Raji (cell line): ENCODE data around the gene CFAP300.

Source experiments
- POLR2A ChIP-seq: IDR thresholded peaks from 2 replicates; pipeline ENCODE4 v1.6.1; 2011; ENCODE audit warnings: low read depth, low read length, control low read depth; ENCODE audit not compliant: insufficient read depth

CFAP300 gene

DNA sequence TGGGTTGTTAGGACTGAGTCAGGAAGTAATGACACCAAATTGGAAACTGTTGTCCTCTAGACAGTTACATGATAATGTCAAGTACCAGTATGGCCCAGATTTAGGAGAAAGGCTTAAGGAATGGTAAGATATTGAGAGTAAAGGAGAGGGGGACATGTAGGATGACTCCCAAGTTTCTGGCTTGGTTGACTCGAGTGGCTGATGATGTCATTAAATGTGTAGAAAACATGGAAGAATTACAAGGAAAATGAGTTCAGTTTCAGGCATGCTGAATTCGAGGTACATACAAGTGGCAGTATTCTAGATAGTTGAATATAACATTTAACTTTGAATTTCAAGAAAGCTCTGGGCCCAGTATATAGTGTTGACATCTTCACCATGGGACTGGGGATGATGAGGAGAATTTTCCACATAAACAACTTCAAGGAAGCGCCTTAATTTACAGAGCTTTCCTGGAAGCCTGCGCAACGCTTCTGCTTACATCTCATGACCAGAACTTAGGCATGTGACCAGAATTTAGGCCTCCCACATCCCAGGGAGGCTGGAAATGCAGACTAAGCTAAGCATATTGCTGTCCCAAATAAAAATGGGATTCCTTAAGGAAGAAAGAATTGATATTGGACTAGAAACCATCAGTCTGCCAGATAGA is 3.8 kb downstream of the CFAP300 start:
- no peak for TF ChIP-seq POLR2A

DNA sequence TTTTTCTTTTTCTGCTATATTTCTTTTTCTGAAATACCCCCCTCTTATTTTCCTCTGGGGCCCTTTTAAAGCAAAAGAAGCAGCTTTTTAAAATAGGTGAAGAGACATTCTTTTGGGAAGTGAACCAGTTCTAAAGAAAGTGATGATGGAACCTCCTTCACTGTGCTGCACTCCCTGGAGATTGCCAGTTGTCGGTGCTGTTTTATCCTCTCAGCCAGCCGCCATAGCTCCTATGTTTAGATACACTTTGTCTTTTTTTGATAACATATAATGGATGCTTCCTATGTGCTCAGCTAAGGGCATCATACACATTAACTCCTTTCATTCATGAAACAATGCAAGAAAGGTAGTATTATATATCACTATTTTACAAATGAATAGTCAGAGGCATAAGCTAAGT is 14.0 kb downstream of the CFAP300 start:
- TF ChIP-seq POLR2A: no peak

DNA sequence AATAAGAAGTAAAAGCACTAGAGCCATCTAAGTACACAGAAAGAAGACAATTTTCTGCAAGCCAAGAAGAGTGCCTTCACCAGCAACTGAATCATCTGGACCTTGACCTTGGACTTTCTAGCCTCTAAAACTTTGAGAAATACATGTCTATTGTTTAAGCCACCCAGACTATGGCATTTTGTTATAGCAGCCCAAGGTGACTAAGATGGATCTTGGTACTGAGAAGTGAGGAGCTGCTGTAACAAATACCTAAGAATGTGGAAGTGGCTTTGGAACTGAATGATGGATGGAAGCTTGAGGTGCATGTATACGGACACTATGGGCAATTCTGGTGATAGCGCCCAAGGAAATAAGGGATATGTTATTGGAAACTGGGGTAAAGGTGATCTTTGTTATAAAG is 14.9 kb downstream of the CFAP300 start:
- TF ChIP-seq POLR2A: no peak

DNA sequence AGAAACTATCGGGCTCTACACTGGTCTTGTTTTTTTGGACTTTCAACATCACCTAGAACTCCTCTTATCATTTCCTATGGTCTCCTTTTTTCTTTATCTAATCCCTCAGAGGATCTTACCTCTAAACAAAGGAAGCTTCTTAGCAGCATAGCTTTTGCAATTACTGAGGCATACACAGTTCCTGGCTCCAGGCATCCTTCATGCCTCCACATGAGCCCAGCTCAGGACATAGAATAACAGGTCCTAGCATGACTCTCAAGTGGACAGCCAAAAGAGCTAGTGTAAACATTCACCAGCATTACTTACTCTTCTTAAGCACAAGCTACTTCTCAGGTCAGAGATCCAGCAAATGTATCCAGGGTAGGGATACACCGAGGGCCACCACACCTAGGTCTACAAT is 17.1 kb downstream of the CFAP300 start:
- no peak for TF ChIP-seq POLR2A

DNA sequence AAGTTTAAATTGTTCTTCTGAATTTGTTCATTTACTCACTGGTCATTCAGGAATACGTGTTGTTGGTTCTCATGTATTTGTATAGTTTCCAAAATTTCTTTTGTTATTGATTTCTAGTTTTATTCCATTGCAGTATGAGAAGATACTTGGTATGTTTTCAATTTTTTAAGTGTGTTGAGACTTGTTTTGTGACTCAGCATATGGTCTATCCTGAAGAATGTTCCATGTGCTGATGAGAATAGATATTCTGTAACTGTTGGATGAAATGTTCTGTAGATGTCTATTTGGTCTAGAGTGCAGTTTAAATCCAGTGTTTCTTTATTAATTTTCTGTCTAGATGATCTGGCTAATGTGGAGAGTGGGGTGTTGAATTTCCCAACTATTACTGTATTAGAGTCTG is 23.5 kb downstream of the CFAP300 start:
- no peak for TF ChIP-seq POLR2A

DNA sequence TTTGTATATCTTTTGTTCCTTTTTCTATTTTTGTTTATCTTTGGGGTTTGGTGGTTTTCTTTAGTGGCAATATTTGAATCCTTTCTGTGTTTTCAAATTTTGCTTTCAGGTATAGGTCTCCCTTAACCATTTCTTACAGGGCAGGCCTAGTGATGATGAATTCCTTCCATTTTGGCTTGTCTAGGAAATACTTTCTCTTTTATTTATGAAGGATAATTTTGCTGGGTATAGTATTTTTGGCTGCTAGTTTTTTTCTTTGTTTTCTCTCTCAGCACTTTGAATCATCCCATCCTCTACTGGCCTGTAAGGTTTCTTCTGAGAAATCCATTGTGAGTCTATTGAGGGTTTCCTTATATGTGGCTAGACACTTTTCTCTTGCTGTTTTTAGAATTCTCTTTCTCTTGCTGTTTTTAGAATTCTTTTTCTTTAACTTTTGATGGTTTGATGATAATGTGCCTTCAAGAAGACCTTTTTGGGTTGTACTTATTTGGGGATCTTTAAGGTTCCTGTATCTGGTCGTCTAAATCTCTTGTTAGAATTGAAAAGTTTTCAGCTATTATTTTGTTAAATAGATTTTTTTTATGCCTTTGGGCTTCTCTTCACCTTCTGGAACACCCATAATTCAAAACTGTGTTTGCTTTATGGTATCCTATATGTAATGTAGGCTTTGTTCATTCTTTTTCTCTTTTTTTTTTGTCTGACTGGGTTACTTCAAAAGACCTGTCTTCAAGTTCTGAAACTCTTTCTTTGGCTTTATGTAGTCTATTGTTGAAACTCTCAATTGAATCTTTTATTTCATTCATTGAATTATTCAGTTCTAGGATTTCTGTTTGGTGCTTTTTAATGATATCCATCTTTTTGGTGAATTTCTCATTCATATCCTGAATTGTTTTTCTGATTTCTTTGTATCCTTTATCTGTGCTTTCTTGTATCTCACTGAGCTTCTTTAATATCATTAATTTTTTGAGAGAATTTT is 24.5 kb downstream of the CFAP300 start:
- TF ChIP-seq POLR2A: no peak

DNA sequence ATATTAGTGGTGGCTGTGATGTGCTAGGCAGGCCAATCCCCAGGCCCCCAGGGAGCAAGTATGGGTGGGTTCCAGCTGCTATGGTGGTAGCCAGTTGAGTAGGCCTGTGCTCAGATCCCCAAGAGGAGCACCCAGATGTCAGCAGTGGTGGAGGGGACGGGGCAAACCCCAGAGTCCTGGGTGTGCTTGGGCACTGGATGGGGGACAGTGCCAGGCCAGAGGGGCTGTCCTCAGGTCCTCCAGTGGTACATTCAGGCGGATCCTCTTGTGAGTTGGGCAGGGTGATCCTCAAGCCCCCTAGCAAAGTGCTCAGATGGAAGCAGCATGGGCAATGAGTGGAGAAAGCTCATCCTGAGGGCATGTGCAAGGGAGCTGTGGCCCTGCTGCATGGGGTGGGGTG is 26.0 kb downstream of the CFAP300 start:
- TF ChIP-seq POLR2A: no peak

DNA sequence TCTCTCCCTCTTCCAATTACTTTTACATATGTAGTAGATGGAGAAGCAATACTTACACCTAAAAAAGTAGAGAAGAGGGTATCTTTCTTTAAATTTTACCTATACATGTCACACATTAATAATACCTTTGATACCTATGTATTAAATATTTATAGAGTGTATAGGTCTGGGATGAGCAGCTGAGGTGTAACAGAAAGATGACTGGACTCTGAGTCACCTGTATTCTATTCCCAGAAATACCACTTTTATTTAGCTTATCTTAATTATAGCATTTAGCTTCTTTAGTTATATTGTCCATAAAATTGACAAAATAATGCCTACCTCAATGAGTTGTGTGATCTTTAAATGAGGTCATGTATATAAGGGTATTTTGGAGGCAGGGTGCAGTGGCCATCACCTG is 32.4 kb downstream of the CFAP300 start:
- TF ChIP-seq POLR2A: no peak

DNA sequence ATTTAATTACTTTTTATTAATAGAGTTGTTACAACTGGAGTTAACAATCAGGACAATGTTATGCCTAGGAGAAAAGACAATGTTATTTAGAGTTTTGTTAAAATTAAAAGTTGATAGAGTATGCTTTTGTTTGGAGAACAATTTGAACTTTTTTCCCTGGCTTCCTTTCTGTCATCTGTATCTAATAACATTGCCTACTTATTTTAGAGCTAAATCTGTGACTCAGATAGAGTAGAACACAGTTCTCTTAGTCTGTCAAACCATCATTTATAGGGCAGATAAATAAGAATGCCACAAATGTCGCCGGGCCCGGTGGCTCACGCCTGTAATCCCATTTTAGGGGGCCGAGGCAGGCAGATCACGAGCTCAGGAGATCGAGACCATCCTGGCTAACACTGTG is 34.1 kb downstream of the CFAP300 start:
- no peak for TF ChIP-seq POLR2A

DNA sequence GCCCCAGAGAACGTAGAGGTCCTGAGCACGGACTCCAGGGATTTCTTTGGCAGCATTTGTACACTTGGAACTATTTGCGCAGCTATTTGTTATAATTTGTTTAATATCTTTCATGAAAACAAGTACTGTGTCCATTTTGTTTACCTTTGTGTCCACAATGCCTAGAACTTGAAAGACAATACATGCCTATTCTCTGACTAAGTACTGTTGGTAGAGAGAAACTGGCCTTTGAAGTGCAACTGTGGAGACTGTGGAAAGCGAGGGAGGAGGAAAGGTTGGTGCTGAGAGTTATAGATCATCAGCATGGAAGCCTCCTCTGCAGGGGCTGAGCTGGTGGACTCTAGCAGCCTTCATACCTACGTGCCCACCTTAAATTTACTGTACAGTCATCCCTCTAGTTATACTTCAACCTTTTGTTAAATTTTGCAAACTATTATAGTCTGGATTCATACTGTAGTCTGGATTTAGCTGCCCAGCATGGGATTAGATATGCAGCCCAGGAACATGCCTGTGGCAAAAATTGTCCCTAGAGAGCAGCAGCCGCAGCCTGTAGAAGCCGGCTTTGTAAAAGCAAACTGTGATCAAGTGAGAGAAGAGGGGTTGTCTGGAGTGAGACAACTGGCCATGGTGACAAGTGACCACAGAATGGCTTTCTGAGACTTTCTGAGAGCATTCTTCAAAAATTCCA is 38.8 kb downstream of the CFAP300 start:
- no peak for TF ChIP-seq POLR2A

DNA sequence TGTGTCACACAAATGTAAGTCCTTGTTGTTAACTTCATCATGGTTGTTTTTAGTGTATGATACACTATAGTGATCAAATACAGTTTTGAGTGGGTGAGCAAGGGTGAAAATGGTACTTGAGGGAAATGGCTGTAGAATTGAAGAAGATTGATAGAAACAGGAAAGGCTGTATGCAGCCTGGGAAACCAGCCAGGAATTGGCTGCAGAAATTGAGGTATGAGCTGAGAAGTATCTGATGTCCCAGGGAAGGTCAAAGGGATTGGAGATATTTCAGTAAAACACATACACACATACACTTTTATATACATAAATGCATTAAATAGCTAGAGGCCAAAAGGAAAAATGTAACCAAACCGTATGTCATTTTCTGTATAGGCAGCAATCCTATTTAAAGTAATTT is 49.9 kb downstream of the CFAP300 start:
- no peak for TF ChIP-seq POLR2A

DNA sequence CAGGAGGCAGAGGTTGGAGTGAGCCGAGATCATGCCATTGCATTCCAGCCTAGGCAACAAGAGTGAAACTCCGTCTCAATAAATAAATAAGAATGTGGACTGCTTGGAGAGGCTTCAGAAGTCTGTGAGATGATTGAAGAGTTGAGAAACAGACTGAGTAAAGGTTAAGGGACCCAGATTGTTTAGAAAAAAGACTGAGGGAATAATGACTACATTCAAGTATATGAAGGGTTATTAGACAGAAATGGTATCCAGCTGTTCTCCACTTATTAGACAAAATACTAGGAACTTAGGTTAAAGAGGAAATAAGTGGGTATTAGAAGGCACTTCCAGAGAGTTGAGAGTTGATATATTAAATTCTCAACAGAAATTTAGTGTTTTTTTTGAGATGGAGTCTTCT is 52.5 kb downstream of the CFAP300 start:
- TF ChIP-seq POLR2A: no peak

DNA sequence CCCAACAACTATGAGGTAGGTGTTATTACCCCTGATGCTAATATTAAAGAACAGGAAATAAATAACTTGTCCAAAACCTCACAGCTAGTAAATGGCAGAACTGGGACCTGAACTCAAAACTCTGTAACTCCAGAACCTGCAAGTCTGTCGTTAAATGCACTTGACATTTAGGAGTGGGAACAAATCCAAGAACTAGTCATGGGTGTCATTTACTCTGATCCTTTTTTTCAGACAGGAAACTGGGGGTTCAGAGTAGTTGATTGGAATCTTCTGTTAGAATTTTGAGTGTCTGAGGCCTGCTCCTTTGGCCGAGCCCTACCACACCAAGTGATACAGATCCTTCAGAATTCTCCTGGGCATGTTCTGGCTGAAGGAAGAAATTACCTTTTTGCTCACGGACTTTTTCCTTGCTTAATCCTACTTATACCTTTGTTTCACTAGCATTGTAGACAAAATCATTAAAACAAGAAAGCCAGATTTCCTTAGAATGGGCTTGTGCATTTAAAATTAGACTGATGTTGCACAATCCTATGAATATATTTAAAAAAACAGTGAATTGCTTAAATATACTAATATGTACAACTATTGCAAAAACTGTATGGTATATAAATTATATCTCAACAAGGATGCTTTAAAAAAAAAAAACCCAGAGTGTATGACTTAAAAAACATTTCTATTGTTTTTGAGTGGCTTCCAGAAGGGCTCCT is 61.6 kb downstream of the CFAP300 start:
- no peak for TF ChIP-seq POLR2A

DNA sequence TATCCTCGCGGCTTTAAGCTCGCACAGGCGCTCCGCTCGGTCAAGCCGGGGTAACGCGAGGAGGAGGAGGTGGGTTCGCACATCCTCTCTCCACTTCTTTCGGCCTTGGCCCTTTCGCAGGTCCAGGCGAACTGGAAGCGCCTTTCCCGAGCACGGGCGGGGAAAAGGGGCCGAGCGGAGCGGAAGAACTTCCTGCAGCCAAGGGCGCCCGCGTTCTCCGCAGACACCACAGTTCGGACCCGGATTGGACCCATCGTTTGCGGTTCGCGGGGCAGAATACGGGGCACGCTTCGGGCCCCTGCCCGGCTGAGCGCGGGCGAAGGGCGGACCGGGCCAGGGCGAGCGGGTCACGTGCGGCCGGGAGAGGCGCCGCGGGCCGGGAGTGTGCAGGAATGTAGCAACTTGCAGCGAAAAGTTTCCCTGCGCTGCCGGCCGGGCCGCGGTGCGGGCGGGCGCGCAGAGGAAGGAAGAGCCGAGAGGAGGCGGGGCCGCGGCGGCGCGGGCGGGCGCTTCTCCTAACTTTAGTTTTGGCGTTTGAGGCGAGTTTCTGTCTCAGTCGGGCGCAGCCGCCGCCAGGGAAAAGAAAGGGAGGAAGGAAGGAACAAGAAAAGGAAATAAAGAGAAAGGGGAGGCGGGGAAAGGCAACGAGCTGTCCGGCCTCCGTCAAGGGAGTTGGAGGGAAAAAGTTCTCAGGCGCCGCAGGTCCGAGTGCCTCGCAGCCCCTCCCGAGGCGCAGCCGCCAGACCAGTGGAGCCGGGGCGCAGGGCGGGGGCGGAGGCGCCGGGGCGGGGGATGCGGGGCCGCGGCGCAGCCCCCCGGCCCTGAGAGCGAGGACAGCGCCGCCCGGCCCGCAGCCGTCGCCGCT is 62.9 kb downstream of the CFAP300 start, which contains the start of gene YAP1:
Gene YAP1, plus strand, starts transcription at position 552 of the 865 bp plus-strand sequence. CDS start 402 bp downstream, outside the sequence.
- TF ChIP-seq POLR2A: no peak

DNA sequence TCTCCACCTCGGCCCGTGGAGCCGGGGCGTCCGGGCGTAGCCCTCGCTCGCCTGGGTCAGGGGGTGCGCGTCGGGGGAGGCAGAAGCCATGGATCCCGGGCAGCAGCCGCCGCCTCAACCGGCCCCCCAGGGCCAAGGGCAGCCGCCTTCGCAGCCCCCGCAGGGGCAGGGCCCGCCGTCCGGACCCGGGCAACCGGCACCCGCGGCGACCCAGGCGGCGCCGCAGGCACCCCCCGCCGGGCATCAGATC is 63.4 kb downstream of the CFAP300 start:
- no peak for TF ChIP-seq POLR2A
